Brain microvascular endothelial cell (primary cell): Measurements from ENCODE around the gene TMEM87B.
"Not testable (repeated sequence)": the region's sequence is repeated elsewhere in the genome, so short reads cannot be mapped to it uniquely, and the experiment has no call there.

ENCODE experiments used
- DNase-seq: peaks from one replicate; pipeline ENCODE4 v3.0.0-alpha.2; 2020
- H3K27ac ChIP-seq: fragments of 250-450 bp; sonication (Bioruptor Pico); 2 replicates; pipeline ENCODE4 v1.5.1; 2020; ENCODE audit warnings: mild to moderate bottlenecking, moderate library complexity
- H3K27me3 ChIP-seq: fragments of 250-450 bp; sonication (Bioruptor Pico); replicated peaks from 2 replicates; pipeline ENCODE4 v1.5.1; 2020; ENCODE audit warnings: mild to moderate bottlenecking
- H3K36me3 ChIP-seq: fragments of 250-450 bp; sonication (Bioruptor Pico); replicated peaks from 2 replicates; pipeline ENCODE4 v1.5.1; 2020; ENCODE audit warnings: mild to moderate bottlenecking
- H3K4me3 ChIP-seq: 2 replicates; pipeline ENCODE4 v1.5.1; 2011; ENCODE audit warnings: low read depth, mild to moderate bottlenecking, control low read depth, low read length, moderate library complexity
- in situ Hi-C: cut with HindIII; loops from 2 replicates; pipeline ENCODE4 v1.10.0; 2017; ENCODE audit warnings: low sequenced_read_pairs, low pct_ligation_motif_present
- TF ChIP-seq, protein P1 (sequence below): IDR thresholded peaks from 2 replicates; pipeline ENCODE4 v1.5.1; 2011; ENCODE audit warnings: low read depth, mild to moderate bottlenecking, moderate library complexity, low read length, control low read depth, inconsistent platforms; ENCODE audit errors: missing control alignments

Gene TMEM87B

DNA sequence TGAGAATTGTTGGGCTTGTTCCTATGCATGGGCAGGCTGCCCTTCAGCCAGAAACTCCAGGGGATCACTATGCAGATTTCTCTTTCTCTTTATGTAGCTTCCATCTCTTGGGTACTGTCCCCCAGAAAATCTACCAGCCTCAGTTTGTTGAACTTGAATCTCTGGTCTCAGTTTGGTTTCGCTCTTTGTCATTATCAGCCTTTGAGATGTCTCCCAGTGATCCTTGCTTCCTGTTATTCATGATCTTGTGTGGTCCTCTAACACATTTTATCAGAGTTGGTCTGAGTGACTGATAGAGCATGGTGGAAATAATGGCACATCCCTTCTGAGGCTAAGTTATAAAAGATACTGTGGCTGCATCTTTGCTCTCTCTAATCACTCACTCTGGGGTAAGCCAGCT, 7.8 kb downstream of the TMEM87B start:
- TF ChIP-seq, protein P1, sequence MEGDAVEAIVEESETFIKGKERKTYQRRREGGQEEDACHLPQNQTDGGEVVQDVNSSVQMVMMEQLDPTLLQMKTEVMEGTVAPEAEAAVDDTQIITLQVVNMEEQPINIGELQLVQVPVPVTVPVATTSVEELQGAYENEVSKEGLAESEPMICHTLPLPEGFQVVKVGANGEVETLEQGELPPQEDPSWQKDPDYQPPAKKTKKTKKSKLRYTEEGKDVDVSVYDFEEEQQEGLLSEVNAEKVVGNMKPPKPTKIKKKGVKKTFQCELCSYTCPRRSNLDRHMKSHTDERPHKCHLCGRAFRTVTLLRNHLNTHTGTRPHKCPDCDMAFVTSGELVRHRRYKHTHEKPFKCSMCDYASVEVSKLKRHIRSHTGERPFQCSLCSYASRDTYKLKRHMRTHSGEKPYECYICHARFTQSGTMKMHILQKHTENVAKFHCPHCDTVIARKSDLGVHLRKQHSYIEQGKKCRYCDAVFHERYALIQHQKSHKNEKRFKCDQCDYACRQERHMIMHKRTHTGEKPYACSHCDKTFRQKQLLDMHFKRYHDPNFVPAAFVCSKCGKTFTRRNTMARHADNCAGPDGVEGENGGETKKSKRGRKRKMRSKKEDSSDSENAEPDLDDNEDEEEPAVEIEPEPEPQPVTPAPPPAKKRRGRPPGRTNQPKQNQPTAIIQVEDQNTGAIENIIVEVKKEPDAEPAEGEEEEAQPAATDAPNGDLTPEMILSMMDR, result no peak
- Histone ChIP-seq H3K4me3 (no peak overlapping the region), H3K27ac (no peak overlapping the region), H3K27me3 (no peaks in the 10 kb centered on the region), H3K36me3 (peaks cover 50% of the 10 kb centered on the region)
- in situ Hi-C loops, result no loop called here
- no peak for DNase-seq

DNA sequence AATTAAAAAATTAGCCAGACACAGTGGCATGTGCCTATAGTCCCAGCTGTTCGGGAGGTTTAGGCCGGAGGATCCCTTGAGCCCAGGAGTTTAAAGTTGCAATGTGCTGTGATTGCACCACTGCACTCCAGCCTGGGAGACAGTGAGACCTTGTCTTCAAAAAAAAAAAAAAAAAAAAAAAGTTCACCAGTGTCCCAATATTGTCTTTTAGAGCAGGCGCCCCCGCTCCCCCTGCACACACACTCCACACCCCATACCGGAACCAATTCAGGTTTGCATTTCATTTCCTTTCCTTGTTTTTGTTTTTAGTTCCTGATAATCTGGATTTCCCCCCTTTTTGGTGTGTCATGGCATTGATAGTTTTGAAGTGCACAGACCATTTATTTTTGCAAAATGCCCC, 10.4 kb downstream of the TMEM87B start:
- TF ChIP-seq, protein P1, result no peak
- Histone ChIP-seq H3K36me3 (peaks cover 63% of the 10 kb centered on the region), H3K4me3 (no peak overlapping the region), H3K27me3 (no peaks in the 10 kb centered on the region), H3K27ac (no peak overlapping the region)
- in situ Hi-C loops, result no loop called here
- no peak for DNase-seq

DNA sequence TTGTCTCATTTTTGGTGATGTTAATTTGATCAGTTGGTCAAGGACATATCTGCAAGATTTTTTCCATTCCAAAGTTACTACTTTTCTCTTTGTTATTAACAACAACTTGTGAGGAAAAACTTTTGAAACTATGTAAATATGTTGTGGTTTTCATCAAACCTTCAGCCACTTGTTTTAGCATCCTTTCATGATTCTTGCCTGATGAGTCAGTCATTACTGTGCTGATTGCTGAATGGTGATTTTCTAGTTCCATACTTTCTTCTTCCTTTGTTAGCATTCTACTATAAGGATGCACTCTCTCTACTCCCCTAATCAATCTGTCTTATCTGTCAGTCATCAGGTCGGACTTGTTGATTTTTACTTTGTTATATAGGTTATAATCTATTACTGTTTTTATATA, 10.9 kb downstream of the TMEM87B start:
- in situ Hi-C loops, result no loop called here
- H3K36me3 ChIP-seq, result peaks cover 63% of the 10 kb centered on the region
- TF ChIP-seq, protein P1, result no peak
- peak; percentile 30 for DNase-seq
- H3K4me3 ChIP-seq, result no peak overlapping the region
- no peak overlapping the region for H3K27ac ChIP-seq
- no peaks in the 10 kb centered on the region for H3K27me3 ChIP-seq

DNA sequence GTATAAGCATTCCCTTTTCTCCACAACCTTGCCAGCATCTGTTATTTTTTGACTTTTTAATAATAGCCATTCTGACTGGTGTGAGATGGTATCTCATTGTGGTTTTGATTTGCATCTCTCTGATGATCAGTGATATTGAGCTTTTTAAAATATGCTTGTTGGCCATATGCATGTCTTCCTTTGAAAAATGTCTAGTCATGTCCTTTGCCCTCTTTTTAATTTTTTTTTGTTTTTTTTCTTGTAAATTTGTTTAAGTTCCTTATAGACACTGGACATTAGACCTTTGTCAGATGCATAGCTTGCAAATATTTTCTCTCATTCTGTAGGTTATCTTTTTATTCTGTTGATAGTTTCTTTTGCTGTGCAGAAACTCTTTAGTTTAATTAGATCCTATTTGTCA, 14.7 kb downstream of the TMEM87B start:
- H3K4me3 ChIP-seq, in situ Hi-C loops, H3K27ac ChIP-seq, DNase-seq, H3K27me3 ChIP-seq: not testable (repeated sequence)
- peaks cover 44% of the 10 kb centered on the region for H3K36me3 ChIP-seq

DNA sequence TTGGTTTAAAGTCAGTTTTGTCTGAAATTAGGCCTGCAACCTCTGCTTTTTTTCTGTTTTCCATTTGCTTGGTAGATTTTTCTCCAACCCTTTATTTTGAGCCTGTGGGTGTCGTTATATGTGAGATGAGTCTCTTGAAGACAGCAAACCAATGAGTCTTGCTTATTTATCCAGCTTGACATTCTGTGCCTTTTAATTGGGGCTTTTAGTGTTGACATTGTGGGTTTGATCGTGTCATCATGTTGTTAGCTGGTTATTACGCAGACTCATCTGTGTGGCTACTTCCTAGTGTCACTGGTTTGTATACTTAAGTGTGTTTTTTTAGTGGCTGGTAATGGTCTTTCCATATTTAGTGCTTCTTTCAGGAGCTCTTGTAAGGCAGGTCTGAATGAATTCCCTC, 18.8 kb downstream of the TMEM87B start:
- DNase-seq, result no peak
- Histone ChIP-seq H3K36me3 (peaks cover 36% of the 10 kb centered on the region), H3K4me3 (no peak overlapping the region), H3K27ac (no peak overlapping the region), H3K27me3 (no peaks in the 10 kb centered on the region)
- TF ChIP-seq, protein P1, result no peak
- in situ Hi-C loops, result no loop called here

DNA sequence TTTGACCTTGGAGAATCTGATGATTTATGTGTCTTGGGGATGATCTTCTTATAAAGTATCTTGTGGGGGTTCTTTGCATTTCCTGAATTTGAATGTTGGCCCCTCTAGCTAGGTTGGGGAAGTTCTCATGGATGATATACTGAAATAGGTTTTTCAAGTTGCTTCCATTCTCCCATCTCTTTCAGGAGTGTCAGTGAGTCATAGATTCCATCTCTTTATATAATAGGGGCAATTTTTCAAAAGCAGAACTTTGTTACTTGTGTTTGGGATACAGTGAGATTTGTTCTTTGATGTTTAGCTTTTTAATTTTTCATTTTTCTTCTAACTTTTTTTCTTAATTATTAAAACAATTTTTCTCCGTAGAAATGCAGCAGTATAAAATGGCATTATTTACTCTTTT, 19.4 kb downstream of the TMEM87B start:
- Histone ChIP-seq H3K36me3 (peaks cover 36% of the 10 kb centered on the region), H3K27ac (no peak overlapping the region), H3K4me3 (no peak overlapping the region), H3K27me3 (no peaks in the 10 kb centered on the region)
- DNase-seq, result no peak
- TF ChIP-seq, protein P1, result no peak
- in situ Hi-C loops, result no loop called here
